GM19455 (cell line): ENCODE results near the gene PRUNE2.
"Not testable (repeated sequence)": the region's sequence is repeated elsewhere in the genome, so short reads cannot be mapped to it uniquely, and the experiment has no call there.

ENCODE experiments used
- ATAC-seq: cut with Tn5 transposase; IDR thresholded peaks from one replicate; pipeline ENCODE4 v1.9.1; 2021; ENCODE audit not compliant: unreplicated experiment

Gene PRUNE2, protein sequence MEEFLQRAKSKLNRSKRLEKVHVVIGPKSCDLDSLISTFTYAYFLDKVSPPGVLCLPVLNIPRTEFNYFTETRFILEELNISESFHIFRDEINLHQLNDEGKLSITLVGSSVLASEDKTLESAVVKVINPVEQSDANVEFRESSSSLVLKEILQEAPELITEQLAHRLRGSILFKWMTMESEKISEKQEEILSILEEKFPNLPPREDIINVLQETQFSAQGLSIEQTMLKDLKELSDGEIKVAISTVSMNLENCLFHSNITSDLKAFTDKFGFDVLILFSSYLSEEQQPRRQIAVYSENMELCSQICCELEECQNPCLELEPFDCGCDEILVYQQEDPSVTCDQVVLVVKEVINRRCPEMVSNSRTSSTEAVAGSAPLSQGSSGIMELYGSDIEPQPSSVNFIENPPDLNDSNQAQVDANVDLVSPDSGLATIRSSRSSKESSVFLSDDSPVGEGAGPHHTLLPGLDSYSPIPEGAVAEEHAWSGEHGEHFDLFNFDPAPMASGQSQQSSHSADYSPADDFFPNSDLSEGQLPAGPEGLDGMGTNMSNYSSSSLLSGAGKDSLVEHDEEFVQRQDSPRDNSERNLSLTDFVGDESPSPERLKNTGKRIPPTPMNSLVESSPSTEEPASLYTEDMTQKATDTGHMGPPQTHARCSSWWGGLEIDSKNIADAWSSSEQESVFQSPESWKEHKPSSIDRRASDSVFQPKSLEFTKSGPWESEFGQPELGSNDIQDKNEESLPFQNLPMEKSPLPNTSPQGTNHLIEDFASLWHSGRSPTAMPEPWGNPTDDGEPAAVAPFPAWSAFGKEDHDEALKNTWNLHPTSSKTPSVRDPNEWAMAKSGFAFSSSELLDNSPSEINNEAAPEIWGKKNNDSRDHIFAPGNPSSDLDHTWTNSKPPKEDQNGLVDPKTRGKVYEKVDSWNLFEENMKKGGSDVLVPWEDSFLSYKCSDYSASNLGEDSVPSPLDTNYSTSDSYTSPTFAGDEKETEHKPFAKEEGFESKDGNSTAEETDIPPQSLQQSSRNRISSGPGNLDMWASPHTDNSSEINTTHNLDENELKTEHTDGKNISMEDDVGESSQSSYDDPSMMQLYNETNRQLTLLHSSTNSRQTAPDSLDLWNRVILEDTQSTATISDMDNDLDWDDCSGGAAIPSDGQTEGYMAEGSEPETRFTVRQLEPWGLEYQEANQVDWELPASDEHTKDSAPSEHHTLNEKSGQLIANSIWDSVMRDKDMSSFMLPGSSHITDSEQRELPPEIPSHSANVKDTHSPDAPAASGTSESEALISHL (N-terminal part only)

DNA sequence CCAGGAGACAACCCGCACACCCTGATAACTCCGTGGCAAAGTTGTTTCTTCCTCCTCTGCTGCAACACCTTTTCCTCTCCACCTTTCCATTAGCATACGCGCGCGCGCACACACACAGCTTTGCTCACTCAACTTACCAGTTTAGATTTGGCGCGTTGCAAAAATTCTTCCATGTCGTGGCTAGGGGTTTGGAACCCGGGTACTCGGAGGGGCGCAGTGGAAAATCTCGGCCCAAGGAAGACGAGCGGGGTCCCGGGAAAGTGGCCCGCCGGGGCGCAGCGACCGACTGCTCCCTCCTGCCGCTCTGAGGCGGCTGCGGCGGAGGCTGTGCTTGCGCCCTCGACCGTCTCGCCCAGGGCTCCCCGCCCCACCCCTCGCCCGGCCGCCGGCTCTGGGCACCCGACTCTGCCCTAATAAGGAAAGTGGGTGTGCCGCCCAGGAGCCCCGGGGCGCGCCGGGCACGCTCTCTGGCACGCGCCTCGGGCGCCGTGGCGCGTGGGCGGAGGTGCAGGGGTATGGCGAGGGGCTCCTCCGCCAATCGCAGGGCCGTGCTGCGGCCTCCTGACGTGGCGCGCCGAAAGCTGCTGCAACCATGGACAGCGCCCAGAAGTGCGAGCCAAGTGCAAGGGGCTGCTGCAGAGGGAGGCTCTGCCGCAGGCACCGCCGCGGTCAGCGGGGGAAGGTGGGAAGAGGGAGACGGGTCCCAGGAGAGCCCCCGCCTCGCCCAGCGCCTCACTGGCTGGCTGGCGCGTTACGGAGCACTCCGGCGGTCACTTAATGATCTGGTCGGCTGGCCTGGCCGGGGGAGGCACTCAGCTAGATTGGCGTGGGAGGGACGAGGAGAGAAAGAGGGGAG lies at the start of gene PRUNE2:
TSS of gene PRUNE2 (minus strand) at position 324 of the 856 bp plus-strand sequence. CDS start at position 173, 151 bp downstream.
- ATAC-seq: no peak

DNA sequence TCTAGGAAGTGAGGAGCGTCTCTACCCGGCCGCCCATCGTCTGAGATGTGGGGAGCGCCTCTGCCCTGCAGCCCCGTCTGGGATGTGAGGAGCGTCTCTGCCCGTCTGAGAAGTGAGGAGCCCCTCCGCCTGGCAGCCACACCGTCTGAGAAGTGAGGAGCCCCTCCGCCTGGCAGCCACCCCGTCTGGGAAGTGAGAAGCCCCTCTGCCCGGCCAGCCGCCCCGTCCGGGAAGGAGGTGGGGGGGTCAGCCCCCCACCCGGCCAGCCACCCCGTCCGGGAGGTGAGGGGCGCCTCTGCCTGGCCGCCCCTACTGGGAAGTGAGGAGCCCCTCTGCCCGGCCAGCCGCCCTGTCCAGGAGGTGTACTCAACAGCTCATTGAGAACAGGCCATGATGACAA lies 49.5 kb upstream of the PRUNE2 start:
- not testable (repeated sequence) for ATAC-seq

DNA sequence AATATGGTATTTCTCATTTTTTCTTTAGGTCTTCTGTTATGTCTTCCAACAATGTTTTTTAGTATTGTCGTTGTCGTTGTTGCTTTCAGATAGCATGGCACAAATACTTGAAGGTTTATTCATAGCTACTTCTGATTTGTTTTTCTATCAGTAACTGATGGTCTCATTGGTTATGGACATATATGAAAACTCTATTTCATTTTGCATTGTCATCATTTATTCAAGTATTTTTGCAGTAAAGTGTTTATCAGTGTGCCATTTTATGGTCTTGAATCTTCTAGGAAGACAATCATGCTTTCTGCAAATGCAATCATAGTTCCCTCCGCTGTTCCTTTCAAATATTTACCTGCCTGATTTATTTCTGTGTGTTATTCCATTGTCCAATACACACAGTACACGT lies 44.0 kb upstream of the PRUNE2 start:
- ATAC-seq: no peak

DNA sequence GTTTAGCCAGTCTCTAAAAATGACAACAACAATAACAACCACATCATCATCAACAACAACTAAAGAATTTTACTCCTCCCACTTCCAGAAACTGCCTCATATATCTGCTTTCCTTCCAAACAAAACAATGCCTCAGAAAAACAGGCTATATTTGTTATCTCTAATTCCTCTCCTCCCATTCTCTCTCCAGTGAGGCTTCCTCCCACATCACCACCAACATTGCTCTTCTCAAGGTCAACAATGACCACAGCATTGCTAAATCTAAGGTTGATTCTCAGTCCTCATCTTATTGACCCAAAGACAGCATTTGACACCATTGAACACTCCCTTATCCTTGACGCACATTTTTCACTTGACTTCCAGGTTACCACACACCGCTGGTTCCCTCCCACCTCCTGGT lies 38.1 kb upstream of the PRUNE2 start:
- no peak for ATAC-seq

DNA sequence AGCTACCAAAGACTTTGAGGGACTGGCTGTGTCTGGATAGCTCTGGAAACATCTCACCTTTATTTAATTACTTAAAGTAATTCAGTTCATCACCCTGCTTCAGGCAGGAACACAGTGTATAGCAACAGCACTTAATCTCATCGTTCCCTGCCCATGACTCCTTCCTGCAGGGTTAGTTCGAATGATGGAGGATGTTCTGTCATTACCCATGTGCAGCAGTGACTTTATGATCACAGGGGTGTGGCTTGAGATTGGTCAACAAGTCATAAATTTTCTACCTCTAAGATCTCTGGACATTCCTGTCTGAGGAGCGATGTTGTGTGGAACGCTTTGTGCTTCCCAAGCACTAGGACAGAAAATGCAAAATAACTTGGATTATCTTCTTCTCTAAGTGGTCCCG lies 37.1 kb upstream of the PRUNE2 start:
- no peak for ATAC-seq

DNA sequence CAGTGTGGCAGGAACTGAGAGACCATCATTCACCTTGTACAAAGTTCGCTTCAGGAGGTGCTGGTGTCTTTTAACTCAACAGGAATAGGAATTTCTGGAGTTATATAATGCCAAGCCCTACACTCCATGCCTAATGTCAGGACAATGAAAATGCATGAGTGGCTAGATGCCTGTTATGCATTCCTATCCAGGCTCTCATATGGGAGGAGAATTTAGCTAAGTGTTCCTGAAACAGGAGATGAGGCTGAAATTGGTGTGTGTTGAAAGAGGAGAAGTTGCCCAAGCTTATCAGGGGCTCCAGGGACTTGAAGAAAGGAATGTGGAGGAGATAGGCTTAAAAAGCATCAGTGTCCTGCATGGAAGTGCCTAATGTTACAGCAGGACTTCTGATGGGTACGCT lies 26.8 kb upstream of the PRUNE2 start:
- no peak for ATAC-seq

DNA sequence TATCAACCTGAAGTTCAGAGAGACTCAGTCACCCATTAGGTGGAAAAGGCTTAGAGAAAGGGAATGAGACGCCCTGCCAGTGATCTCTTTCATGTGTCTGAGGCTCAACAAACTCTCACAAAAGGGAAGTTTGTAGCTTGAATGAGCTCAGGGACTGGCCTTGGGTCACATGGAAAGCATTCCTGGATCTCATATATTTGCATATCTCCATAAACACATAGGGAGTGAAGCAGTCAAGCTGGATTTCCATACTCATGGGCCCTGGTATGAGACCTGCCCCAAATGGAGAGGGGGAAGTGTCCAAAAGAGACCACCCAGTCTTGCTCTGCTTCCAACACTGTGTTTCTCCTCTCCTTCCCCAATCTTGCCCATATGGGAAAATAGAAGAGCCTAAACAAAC lies 26.4 kb upstream of the PRUNE2 start:
- ATAC-seq: no peak

DNA sequence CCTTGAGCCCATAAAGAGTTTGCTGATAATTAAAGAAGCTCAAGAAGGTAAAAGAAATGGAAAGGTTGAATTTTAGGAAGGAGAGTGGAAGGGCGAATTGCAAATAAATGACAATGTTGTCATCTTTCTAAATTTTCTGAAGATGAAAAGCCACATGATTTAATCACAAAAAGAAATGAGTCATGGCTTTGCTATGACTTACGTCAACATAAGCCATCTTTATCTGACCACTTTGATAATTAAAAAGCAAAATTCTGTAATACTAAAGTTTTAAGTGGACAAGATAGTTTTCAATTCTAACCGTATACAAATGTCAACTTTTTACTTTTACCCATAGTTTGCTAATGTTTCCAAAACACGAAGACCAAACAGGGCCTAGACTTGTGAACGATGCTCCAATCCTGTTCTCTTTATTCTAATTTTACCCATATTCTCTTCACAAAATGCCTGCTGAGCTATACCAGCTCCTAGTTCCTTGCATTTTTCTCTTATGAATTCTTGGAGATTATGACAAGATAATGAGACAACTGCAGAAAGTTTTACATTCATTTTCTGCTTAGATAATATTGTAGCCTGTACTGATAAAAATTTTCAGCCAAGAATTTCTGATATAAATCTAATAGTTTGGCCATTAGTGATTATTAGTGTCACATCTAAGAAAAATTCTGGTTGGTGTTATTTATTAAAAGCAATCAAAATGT lies 21.8 kb upstream of the PRUNE2 start:
- ATAC-seq: no peak

DNA sequence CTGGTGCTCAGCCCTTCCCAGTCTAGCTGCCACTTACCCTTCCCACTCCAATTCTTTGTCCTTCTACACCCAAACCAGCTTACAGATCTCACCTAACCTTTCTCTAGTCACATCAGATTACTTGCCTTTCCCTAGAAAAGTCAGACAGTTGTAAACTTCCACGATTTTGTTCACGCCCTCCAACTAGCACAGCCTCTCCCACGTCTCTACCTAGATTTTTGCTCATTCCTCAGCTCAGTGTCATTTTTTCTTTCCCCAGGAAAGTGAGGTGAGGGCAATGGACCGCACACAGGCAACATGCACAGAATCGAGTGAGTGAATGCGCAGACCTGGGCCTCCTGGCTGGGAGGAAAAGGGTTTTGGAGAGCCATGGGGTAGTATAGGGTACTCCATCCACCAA lies 20.9 kb upstream of the PRUNE2 start:
- ATAC-seq: no peak

DNA sequence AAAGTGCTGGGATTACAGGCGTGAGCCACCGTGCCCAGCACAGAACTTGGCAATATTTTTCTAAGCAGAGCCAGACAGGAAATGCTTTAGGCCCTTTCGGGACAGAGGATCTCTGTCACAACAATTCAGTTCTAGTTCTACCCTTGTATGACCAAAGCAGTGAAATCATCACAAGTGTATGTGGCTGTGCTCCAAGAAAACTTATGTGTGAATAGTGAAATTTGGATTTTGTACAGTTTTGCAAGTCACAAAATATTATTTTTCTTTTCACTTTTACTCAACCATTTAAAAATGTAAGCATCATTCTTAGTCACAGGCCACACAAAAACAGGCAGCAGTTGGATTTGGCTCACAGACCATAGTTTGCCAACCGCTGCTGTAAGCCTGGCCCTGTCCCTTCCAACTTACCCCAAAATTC lies 20.4 kb upstream of the PRUNE2 start:
- ATAC-seq: no peak

DNA sequence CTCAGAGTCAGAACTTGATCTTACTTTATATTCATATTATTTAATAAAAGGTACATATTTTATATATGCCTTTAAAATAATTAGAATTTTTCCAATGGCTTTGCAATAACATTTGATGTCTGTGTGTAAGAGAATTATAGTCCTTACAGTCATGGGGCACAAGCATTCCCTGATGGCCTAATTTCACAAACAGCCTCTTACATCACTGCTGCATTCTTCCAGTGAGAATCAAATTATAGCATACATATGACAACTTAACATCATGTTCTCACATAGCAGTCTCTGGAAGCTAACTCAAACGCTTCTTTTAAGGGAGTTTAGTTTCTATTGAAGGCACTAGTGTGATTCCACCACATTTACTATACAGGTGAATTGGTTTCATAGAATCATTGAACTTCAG lies 15.3 kb upstream of the PRUNE2 start:
- no peak for ATAC-seq

DNA sequence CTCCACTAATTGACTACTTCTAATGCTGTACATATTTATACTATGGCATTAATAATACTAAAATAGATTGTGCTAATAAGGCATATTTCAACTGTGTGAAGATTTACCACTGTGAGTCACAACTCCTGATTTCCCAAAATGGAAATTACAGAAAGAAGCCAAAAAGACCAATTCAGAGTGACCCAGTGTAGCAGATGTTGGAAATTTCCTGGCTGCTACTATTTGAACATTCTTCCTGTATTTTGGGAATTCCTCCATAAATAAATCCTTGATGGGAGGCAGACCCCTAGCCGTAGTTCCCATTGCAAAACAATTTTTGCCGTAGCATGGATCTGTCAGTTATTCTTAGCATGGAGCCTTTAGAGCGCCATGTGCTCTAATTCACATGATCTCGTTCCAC lies 11.4 kb upstream of the PRUNE2 start:
- no peak for ATAC-seq

DNA sequence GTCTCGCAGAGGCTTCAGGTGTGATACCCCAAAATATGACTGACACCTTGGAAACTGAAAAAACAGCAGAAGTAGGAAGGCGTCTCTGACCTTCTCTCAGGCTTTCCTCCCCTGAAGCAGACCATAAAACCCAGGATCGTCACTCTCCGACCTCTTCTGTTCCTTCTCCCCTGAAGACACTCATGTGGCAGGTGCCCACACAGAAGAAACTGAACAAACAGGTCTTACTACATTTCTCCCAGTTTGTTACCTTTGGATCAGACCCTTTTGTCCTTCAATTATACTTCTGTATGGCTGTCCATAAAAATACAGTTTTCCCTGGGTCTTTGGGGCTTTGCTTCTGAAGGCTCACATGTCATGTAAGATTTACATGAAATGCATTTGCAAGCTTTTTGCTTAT lies 10.3 kb upstream of the PRUNE2 start:
- no peak for ATAC-seq

DNA sequence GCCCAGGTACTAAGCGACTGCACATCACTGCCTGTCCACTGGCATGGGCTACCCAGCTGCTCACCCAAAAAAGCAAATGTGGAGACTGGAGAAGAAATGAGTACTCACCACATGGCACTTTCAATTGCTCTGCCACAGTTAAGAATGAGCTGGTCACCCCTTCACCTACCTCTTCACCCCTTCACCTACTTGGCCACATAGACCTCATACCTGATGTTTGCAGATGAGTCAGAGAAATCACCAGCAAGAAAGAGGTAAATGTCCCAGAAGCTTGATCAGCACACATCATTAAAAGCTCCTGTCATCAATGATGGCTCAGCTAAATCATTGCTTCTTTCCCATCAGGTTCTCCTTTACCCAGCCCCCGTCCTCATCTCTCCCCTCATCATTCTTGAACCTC lies 7.6 kb upstream of the PRUNE2 start:
- no peak for ATAC-seq

DNA sequence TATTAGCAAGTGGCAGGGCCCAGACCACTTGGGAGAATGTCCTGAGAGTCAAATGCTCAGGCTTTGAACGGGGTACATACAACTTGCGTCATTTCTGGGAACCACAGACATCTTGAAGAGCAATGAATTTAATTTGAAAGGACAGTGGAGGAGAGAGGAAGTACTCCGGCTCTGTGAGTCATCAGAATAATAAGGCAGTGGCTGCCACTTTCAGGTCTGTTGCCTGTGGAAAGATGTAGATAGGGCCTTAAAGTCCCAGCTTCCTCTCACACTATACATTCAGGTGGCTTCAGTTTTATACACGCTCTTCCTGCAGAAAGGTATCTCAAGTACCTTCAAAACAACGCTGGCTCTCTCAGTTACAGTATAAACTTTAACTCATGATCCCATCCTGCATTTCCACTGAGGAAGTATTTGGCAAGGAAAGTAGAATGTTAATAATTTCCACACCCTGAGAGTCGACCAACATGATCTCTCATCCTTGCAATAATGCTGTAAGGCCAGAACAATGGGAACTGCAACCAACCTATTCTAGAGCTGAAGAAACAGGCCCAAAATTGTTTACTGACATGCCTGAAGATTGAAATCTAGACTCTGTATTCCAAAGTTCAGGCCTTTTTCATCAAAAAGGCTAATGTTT lies 6.8 kb upstream of the PRUNE2 start:
- no peak for ATAC-seq

DNA sequence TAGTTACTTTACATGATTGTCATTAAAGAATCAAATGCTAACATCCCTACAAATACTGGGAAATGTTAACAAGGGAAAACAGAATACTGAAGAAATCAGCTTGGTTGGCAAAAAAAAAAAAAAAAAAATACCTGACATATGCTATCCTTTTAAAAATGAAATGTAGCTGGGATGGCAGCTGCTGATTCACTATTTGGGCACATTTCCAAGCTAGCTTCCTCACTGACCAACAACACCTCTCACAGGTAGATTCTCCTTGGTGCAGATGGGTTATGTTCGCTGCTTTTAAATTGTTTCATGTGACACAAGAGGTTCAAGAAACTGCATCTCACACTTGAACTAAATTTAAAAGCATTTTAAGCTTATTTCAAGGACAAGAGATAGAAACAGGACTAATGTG lies 6.1 kb upstream of the PRUNE2 start:
- no peak for ATAC-seq

DNA sequence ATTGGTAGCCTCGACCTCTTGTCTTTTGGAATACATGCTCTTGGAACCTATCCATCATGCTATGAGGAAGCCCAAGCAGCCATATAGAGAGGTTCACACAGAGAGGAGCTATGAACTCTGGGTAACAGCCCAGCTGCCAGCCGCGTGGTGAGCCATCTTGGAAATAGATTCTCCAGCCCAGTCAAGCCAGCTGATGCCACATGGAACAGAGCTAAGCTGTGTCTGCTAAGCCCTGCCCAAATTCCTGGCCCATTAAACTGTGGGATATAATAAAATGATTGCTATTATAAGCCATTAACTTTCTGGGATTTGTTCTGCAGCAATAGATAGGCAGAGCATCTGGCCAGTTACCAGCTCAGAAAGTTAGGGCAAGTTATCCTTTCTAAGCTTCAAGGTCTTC lies 4.9 kb upstream of the PRUNE2 start:
- ATAC-seq: no peak

DNA sequence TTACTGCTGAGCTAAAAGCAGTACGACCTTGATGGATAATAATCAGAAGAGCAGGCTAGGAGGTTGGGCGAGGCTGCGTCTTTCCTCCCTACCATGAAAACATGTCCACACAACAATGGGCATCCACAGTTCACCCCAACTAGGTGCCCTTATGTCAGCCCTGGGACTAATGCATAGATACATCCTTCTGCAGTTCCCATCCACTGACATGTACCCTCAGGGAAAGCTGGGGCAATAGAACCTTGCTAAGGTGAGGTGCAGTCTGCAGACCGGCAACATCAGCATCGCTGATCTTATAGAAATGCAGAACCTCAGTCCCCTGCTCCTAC lies 697 bp upstream of the PRUNE2 start:
- no peak for ATAC-seq

DNA sequence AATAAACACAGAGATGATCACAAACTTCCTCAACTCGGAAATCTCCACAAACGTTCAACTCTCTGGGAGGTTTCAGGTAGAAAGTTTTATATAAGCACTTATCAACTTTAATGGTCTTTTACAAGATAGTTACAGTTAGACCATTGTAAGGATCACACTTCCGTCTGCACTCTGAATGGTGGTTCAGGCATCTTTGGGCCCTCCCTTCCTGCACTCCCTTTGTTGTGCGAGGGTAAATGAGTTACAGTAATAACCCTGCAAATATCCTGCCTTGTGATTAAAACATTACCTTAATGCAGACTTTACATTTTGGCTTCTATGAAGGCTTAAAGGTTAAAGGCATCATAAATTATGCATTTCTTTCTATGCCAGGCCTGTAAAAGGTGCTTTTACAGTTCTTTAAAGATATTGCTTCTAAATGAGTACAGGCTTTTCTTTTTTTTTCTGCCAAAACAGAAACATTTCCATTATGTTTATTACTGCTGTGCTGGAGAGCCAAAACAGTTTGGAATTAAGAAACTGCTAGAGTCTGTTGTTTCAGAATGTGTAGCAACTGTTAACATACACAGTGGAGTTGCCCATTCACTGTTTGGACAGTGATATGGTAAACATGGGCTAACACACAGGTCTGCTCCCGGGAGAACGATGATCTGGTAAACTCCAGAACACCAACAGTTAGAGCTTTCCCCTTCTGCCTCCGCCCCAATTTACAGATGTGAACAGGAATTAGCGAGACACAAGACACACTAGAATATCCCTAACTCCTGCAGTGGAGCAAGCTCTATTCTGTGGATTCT lies 1.1 kb downstream of the PRUNE2 start:
- ATAC-seq: no peak
